ENCODE data around the gene NFIX.

DNA sequence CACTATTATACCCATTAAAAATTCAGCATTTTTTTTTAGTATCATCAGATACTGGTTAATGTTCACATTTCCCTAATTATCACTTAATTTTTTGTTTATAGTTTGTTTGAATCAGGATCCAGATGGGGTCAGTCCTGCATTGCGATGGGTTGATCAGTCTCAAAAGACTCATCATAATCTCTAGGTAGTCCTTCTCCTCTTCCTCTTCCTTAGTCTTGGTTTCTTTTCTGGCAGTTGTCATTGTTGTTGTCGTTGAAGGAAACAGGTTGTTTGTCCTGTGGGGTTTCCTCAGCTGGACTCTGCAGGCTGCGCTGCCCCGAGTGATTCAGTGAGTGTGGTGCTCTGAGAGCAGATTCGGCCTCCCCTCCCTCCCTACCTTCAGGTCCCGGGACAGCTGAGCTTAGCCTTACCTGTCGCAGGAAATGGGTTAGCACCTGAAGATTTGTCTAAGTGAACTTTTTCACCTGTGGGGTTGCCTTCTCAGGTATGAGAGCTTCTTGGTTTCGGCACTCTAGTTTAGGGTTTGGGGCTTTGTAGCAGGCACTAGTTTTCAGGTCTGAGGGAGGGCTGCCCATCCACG, 34.1 kb downstream of the NFIX start:
- TF ChIP-seq, protein P1, sequence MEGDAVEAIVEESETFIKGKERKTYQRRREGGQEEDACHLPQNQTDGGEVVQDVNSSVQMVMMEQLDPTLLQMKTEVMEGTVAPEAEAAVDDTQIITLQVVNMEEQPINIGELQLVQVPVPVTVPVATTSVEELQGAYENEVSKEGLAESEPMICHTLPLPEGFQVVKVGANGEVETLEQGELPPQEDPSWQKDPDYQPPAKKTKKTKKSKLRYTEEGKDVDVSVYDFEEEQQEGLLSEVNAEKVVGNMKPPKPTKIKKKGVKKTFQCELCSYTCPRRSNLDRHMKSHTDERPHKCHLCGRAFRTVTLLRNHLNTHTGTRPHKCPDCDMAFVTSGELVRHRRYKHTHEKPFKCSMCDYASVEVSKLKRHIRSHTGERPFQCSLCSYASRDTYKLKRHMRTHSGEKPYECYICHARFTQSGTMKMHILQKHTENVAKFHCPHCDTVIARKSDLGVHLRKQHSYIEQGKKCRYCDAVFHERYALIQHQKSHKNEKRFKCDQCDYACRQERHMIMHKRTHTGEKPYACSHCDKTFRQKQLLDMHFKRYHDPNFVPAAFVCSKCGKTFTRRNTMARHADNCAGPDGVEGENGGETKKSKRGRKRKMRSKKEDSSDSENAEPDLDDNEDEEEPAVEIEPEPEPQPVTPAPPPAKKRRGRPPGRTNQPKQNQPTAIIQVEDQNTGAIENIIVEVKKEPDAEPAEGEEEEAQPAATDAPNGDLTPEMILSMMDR (IDR thresholded peaks at IDR 0.05): no peak
- no peak for TF ChIP-seq POLR2A (IDR thresholded peaks at IDR 0.05)
- TF ChIP-seq EP300 (IDR thresholded peaks at IDR 0.05; ENCODE audit: low read depth): no peak
